Nephron progenitor cell (in vitro differentiated cells): ENCODE results near the gene MTMR12.
A peak's percentile ranks its signal among the peaks of the same experiment; 100 is the strongest.

Experiments used
- DNase-seq: peaks from one replicate; pipeline ENCODE4 v3.0.0; 2021
- H3K27ac Mint-ChIP-seq: 2 replicates; pipeline ENCODE4 v1.8.0; 2021; ENCODE audit warnings: mild to moderate bottlenecking, moderate library complexity, mixed read lengths
- H3K27me3 Mint-ChIP-seq: 2 replicates; pipeline ENCODE4 v1.8.0; 2021; ENCODE audit warnings: mild to moderate bottlenecking, low read depth, mixed read lengths; ENCODE audit not compliant: poor library complexity
- H3K36me3 Mint-ChIP-seq: 2 replicates; pipeline ENCODE4 v1.8.0; 2021; ENCODE audit warnings: low read depth, mixed read lengths
- H3K4me1 Mint-ChIP-seq: 2 replicates; pipeline ENCODE4 v1.8.0; 2021; ENCODE audit warnings: mixed read lengths
- H3K4me3 Mint-ChIP-seq: 2 replicates; pipeline ENCODE4 v1.8.0; 2021; ENCODE audit warnings: mild to moderate bottlenecking, moderate library complexity, mixed read lengths
- H3K9me3 Mint-ChIP-seq: 2 replicates; pipeline ENCODE4 v1.8.0; 2021; ENCODE audit warnings: mild to moderate bottlenecking, moderate library complexity, mixed read lengths
- CTCF ChIP-seq: fragments of 200-600 bp; sonication (generic); IDR thresholded peaks from 2 replicates; pipeline ENCODE4 v1.5.0; 2021; ENCODE audit warnings: antibody characterized with exemption

Gene MTMR12

GRCh38 chr5:32230356-32231099 is 82.2 kb downstream of the MTMR12 start:
- DNase-seq: no peak
- peaks cover 4% of the 10 kb centered on the region for H3K4me1 Mint-ChIP-seq
- H3K27ac Mint-ChIP-seq: no peak overlapping the region
- peaks cover 7% of the 10 kb centered on the region for H3K9me3 Mint-ChIP-seq
- no peak for TF ChIP-seq CTCF
- H3K36me3 Mint-ChIP-seq: peaks cover 48% of the 10 kb centered on the region
- H3K27me3 Mint-ChIP-seq: no peaks in the 10 kb centered on the region
- no peak overlapping the region for H3K4me3 Mint-ChIP-seq

- Mint-ChIP-seq H3K9me3 (peaks cover 7% of the 10 kb centered on the region), H3K27ac (no peak overlapping the region), H3K36me3 (peaks cover 50% of the 10 kb centered on the region), H3K27me3 (no peaks in the 10 kb centered on the region), H3K4me3 (no peak overlapping the region), H3K4me1 (peaks cover 9% of the 10 kb centered on the region)
- no peak for TF ChIP-seq CTCF
- DNase-seq: no peak
These were observed 83.2 kb downstream of the MTMR12 start for GRCh38 chr5:32229586-32229985.

GRCh38 chr5:32228816-32229215 is 83.9 kb downstream of the MTMR12 start:
- Mint-ChIP-seq H3K27ac (peak overlapping the region; percentile 72), H3K4me1 (peaks cover 9% of the 10 kb centered on the region), H3K27me3 (no peaks in the 10 kb centered on the region), H3K36me3 (peaks cover 42% of the 10 kb centered on the region), H3K4me3 (no peak overlapping the region), H3K9me3 (peaks cover 7% of the 10 kb centered on the region)
- TF ChIP-seq CTCF: no peak
- no peak for DNase-seq

- Mint-ChIP-seq H3K9me3 (peaks cover 7% of the 10 kb centered on the region), H3K27ac (peak overlapping the region; percentile 91), H3K36me3 (peaks cover 36% of the 10 kb centered on the region), H3K4me3 (no peak overlapping the region), H3K4me1 (peaks cover 9% of the 10 kb centered on the region), H3K27me3 (no peaks in the 10 kb centered on the region)
- TF ChIP-seq CTCF: no peak
- DNase-seq: no peak
These were observed 87.3 kb downstream of the MTMR12 start for GRCh38 chr5:32225445-32225844.

- DNase-seq: no peak
- H3K36me3 Mint-ChIP-seq: peaks cover 23% of the 10 kb centered on the region
- H3K4me3 Mint-ChIP-seq: no peak overlapping the region
- peaks cover 7% of the 10 kb centered on the region for H3K9me3 Mint-ChIP-seq
- no peak overlapping the region for H3K27ac Mint-ChIP-seq
- no peaks in the 10 kb centered on the region for H3K27me3 Mint-ChIP-seq
- TF ChIP-seq CTCF: no peak
- peaks cover 9% of the 10 kb centered on the region for H3K4me1 Mint-ChIP-seq
These were observed 88.6 kb downstream of the MTMR12 start for GRCh38 chr5:32223972-32224609.
